Spleen (tissue), 11 donors: ENCODE measurements around the gene OR8D2. TPM values are rescaled to one million over a fixed set of nuclear protein-coding genes. Genes with fewer than 3 reads are reported as not detected.

ENCODE experiments used
- DNase-seq: peaks from one replicate; pipeline ENCODE4 v3.0.0-alpha.2; 2020
- H3K27ac ChIP-seq, 8 donors: fragments of 200-600 bp; sonication (generic) in 7 of 8; 1 replicate in 4 of 8; 2 replicates in 4 of 8; pipeline versions ENCODE4 v1.5.0 to v1.8.0; 2016 to 2021; ENCODE audit warnings: inconsistent platforms in 4 of 8, mild to moderate bottlenecking in 4 of 8, moderate library complexity in 1 of 8
- H3K27me3 ChIP-seq, 7 donors: fragments of 200-600 bp; sonication (generic) in 6 of 7; replicated peaks in 1 of 7; 1 replicate in 4 of 7; 2 replicates in 3 of 7; pipeline versions ENCODE4 v1.5.0 to v1.8.0; 2016 to 2021; ENCODE audit warnings: inconsistent platforms in 3 of 7, mild to moderate bottlenecking in 1 of 7
- H3K36me3 ChIP-seq, 6 donors: fragments of 200-600 bp; sonication (generic) in 5 of 6; 1 replicate in 4 of 6; 2 replicates in 2 of 6; pipeline versions ENCODE4 v1.5.0 to v1.8.0; 2016 to 2021; ENCODE audit warnings: inconsistent platforms in 2 of 6
- H3K4me1 ChIP-seq, 6 donors: fragments of 200-600 bp; sonication (generic) in 5 of 6; 1 replicate in 3 of 6; 2 replicates in 3 of 6; pipeline versions ENCODE4 v1.5.0 to v1.8.0; 2016 to 2021; ENCODE audit warnings: inconsistent platforms in 3 of 6
- H3K4me3 ChIP-seq, 8 donors: fragments of 200-600 bp; sonication (generic) in 7 of 8; 1 replicate in 4 of 8; 2 replicates in 4 of 8; pipeline versions ENCODE4 v1.5.0 to v1.8.0; 2016 to 2021; ENCODE audit warnings: inconsistent platforms in 4 of 8, mild to moderate bottlenecking in 4 of 8, moderate library complexity in 2 of 8
- H3K9me3 ChIP-seq, 8 donors: fragments of 200-600 bp; sonication (generic) in 7 of 8; 1 replicate in 4 of 8; 2 replicates in 4 of 8; pipeline versions ENCODE4 v1.5.0 to v1.8.0; 2016 to 2021; ENCODE audit warnings: inconsistent platforms in 4 of 8
- CTCF ChIP-seq, 11 experiments: fragments of 200-600 bp in 7 of 11; fragments of 450-650 bp in 4 of 11; sonication (generic) in 4 of 11; IDR thresholded peaks in 8 of 11; conservative IDR thresholded peaks in 3 of 11; 1 replicate in 7 of 11; 2 replicates in 4 of 11; pipeline versions ENCODE4 v1.4.0 to v1.8.0; 2016 to 2021; ENCODE audit warnings: antibody characterized with exemption in 11 of 11, inconsistent platforms in 4 of 11, mild to moderate bottlenecking in 1 of 11
- POLR2A ChIP-seq, 3 donors: fragments of 450-650 bp; IDR thresholded peaks; one replicate each; pipeline ENCODE4 v1.5.1; 2017; ENCODE audit warnings: antibody characterized with exemption in 3 of 3, mild to moderate bottlenecking in 1 of 3
- POLR2AphosphoS5 ChIP-seq, 3 donors: sonication (generic); formaldehyde crosslinking; IDR thresholded peaks; one replicate each; pipeline ENCODE4 v1.5.1; 2017; ENCODE audit warnings: antibody characterized with exemption in 3 of 3
- WGBS, 5 donors: extraction: QIAGEN DNeasy Blood & Tissue Kit in 3 of 5; methylation state at CpG; one replicate each; pipeline versions ENCODE4 v1.1.5 to v1.1.7; 2013 to 2018; 5-methylcytosine and 5-hydroxymethylcytosine counted together
- intact Hi-C: fragments of 100-400 bp; cut with DNase I; formaldehyde crosslinking; loops from one replicate; pipeline ENCODE4 v1.15.0; 2023; ENCODE audit warnings: low total_unique reads
- polyA plus RNA-seq, 3 donors: library from polyadenylated mRNA; stranded (reverse); fragments of 200-250 nt; gene quantifications; one replicate each; pipeline ENCODE4 v1.2.1, GENCODE V29; 2013
- total RNA-seq, 7 donors: library from RNA; depleted of rRNA in 3 of 7; stranded (reverse); fragments of >200 nt in 3 of 7; fragmentation: NEBNext Ultra II Directional in 4 of 7; extraction: Animal tissue kit (Norgen Biotek cat#: 25700) in 4 of 7; gene quantifications; one replicate each; pipeline versions ENCODE4 v1.1.0 to v1.2.1, GENCODE V29; 2016 to 2021
- donor health status: healthy with polysubstance abuse.
- donor health status: DM: no; HTN: no; CAD: no; lungs with moderate emphysema.
- donor health status: DM: no; HTN: no; CAD: no.
- donor health status: Bipolar disorder and iron deficiency.
- donor health status: healthy.
- donor health status: DM: no; HTN: no; CAD: no.
- donor health status: DM: yes; HTN: yes; CAD: no.

OR8D2 gene
- total and polyA plus RNA-seq, 10 donors = not detected

- H3K4me3 ChIP-seq = no peak overlapping the region
- H3K36me3 ChIP-seq = no peaks in the 10 kb centered on the region
- no peaks in the 10 kb centered on the region for H3K27me3 ChIP-seq
- no peak overlapping the region for H3K27ac ChIP-seq
- H3K4me1 ChIP-seq = peaks cover 0 to 5% (median 0%) of the 10 kb centered on the region in 6 donors
- TF ChIP-seq POLR2A (IDR thresholded peaks at IDR 0.05) (no peak), CTCF (IDR thresholded peaks at IDR 0.05 in 8 of 11, conservative IDR thresholded peaks at IDR 0.05 in 3 of 11) (no peak), POLR2AphosphoS5 (IDR thresholded peaks at IDR 0.05) (no peak)
- DNase-seq = no peak
- H3K9me3 ChIP-seq = no peaks in the 10 kb centered on the region
- 85 to 97% (median 89%) methylated on average over 1 of the region's 1 CpG for WGBS, 5 donors
- intact Hi-C loops = no loop called here
Observed at GRCh38 chr11:124322356-124322755, 2.4 kb upstream of the OR8D2 start.

GRCh38 chr11:124315052-124315451, 4.9 kb downstream of the OR8D2 start:
- no peaks in the 10 kb centered on the region for H3K27me3 ChIP-seq
- no peaks in the 10 kb centered on the region for H3K36me3 ChIP-seq
- H3K4me1 ChIP-seq = no peaks in the 10 kb centered on the region
- TF ChIP-seq POLR2A (IDR thresholded peaks at IDR 0.05) (no peak), POLR2AphosphoS5 (IDR thresholded peaks at IDR 0.05) (no peak), CTCF (IDR thresholded peaks at IDR 0.05 in 8 of 11, conservative IDR thresholded peaks at IDR 0.05 in 3 of 11) (no peak)
- intact Hi-C loops = no loop called here
- 39 to 57% (median 43%) methylated on average over 3 of the region's 3 CpGs for WGBS, 5 donors
- no peak for DNase-seq
- no peaks in the 10 kb centered on the region for H3K9me3 ChIP-seq
- no peak overlapping the region for H3K27ac ChIP-seq
- no peak overlapping the region for H3K4me3 ChIP-seq

- TF ChIP-seq POLR2AphosphoS5 (IDR thresholded peaks at IDR 0.05) (no peak), POLR2A (IDR thresholded peaks at IDR 0.05) (no peak), CTCF (IDR thresholded peaks at IDR 0.05 in 8 of 11, conservative IDR thresholded peaks at IDR 0.05 in 3 of 11) (no peak)
- Histone ChIP-seq H3K27ac (no peak within 1 kb of the TSS), H3K9me3 (no peaks in the 10 kb centered on the region), H3K4me3 (no peak within 1 kb of the TSS), H3K4me1 (no peaks in the 10 kb centered on the region), H3K27me3 (no peaks in the 10 kb centered on the region), H3K36me3 (no peaks in the 10 kb centered on the region)
- no peak for DNase-seq
- intact Hi-C loops = no loop called here
- WGBS, 5 donors = 83 to 91% (median 85%) methylated on average over 2 of the region's 2 CpGs
Observed at GRCh38 chr11:124313849-124314248, 6.1 kb downstream of the OR8D2 start, which contains the start of gene OR8D1. TSS of gene OR8D1 (minus strand) at chr11:124313949. CDS start at chr11:124310766, 3,183 bp downstream.

- no peaks in the 10 kb centered on the region for H3K36me3 ChIP-seq
- intact Hi-C loops = no loop called here
- 74 to 94% (median 88%) methylated on average over 4 of the region's 4 CpGs for WGBS, 5 donors
Observed at GRCh38 chr11:124313131-124313530, 6.9 kb downstream of the OR8D2 start.

More at GRCh38 chr11:124313131-124313530, 6.9 kb downstream of the OR8D2 start:
- H3K27ac ChIP-seq = no peak overlapping the region
- no peaks in the 10 kb centered on the region for H3K4me1 ChIP-seq
- no peaks in the 10 kb centered on the region for H3K9me3 ChIP-seq
- no peaks in the 10 kb centered on the region for H3K27me3 ChIP-seq
- H3K4me3 ChIP-seq = no peak overlapping the region
- no peak for DNase-seq
- TF ChIP-seq POLR2AphosphoS5 (IDR thresholded peaks at IDR 0.05) (no peak), CTCF (IDR thresholded peaks at IDR 0.05 in 8 of 11, conservative IDR thresholded peaks at IDR 0.05 in 3 of 11) (no peak)
